IPS-18c (cell line): ENCODE measurements around the gene PLPP2.
"Not testable (repeated sequence)": the region's sequence is repeated elsewhere in the genome, so short reads cannot be mapped to it uniquely, and the experiment has no call there.

Source experiments
- H3K4me3 ChIP-seq: 2 replicates; pipeline ENCODE4 v1.7.0; 2013; ENCODE audit warnings: low read depth, mild to moderate bottlenecking, low read length, moderate library complexity; ENCODE audit not compliant: insufficient read depth
- H3K9me3 ChIP-seq: one replicate; pipeline ENCODE4 v1.6.1; 2013; ENCODE audit warnings: mild to moderate bottlenecking, low read length, moderate library complexity; ENCODE audit not compliant: control insufficient read depth, insufficient read depth

PLPP2 gene

DNA sequence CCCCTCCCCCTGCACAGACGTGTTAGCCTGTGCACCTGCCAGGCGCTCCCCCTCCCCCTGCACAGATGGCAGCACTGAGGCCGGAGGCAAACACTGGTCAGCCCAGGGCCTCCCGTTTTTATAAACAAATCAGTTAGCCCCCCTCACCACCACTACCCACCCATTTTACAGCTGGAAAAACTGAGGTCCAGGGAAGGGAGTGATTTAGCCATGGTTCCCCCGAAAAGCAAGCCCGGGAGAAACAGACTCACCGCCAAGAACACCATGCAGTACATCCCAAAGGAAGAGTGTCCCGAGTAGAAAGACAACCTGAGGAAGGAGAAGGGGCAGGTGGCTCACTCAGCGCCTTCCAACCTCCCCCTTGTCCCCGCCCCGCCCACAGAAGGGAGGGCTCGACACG is 8.7 kb downstream of the PLPP2 start:
- no peaks in the 10 kb centered on the region for H3K9me3 ChIP-seq
- H3K4me3 ChIP-seq: no peak overlapping the region

DNA sequence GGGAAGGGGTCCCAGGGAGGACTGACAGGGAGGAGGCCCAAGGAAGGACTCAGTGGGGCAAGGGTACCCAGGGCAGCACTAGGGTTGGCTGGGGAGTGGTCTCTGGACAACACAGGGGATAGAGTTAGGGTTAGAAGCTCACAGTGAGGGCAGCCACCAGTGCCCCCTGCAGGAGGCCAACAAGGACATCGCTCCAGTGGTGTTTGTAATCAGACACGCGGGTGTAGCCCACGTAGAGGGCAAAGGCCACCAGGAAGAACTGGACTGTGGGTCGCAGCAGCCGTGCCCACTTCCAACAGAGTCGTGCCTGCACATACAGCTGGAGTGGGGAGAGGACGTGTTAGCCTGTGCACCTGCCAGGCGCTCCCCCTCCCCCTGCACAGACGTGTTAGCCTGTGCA is 9.2 kb downstream of the PLPP2 start:
- Histone ChIP-seq H3K9me3 (no peaks in the 10 kb centered on the region), H3K4me3 (no peak overlapping the region)

DNA sequence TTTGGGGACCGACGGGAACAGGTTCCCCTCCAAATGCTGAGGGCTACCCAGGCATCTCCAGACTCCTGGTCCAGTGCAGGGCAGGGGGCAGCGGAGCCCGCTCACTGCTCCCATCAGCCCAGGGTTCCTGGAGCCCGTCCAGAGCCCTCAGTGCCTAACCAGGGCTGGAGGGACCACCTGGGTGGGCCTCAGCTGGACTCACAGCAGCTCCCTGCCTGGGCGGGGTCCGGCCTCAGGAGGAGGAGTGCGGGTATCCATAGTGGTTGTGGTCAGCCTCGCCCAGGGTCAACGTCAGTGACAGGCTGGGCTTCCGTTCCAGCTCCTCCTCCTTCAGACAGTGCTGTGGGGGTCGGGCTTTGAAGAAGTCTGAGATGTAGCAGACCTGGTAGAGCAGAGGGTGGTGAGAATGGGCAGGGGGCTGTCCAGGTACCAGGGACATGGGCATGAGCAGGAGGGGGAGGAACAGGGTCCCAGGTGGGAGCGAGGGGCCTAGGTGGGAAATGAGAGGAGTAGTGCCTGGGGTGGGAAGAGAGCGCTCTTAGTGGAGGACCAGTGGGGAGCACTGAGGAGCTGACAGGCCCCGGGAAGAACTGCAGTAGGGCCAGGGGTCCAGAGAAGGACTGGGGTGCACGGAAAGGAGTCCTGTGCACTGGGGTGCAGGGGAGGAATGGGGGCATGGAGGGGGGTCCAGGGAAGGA is 9.9 kb downstream of the PLPP2 start:
- no peaks in the 10 kb centered on the region for H3K9me3 ChIP-seq
- H3K4me3 ChIP-seq: no peak overlapping the region

DNA sequence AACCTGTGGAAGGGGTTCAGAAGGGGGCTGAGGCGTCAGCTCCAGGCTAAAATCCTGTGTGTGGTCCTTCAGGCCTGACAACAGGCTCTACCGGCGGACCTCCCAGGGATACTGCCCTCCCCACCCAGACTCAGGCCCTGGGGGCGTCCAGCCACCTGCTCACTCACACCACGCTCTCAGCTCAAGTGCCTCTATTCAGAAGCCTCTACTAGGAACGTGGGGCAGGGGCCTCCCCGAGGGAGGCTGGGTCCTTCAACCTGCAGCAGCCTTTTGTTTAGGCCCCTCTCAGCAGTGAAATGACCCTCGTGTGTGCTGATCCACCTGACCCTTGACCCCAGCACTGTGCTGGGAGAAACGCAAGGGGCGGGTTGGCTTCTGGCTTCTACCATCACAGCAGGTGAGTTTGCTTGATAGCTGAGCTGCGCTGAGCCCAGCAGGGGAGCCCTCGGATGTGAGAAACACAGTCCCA is 10.6 kb downstream of the PLPP2 start:
- no peaks in the 10 kb centered on the region for H3K9me3 ChIP-seq

DNA sequence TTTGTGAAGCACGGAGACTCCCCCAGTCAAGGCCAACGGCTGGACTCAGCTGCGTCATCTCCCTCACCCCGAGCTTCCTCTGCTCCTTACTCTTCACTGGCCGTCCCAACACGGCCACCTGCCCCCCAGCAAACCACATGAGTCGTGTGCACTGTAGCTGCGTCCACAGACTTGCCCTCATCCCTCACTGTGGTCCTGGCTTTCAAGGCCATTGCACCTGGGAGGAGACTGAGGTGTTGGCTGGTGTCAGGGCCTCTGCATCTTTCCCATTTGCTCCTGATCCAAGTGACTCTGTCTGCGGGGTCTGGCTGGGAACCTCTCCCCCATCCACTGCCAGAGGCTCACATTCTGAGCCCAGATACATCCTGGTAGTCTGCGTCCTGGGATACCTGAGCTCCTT is 11.5 kb downstream of the PLPP2 start:
- H3K9me3 ChIP-seq: no peaks in the 10 kb centered on the region
- no peak overlapping the region for H3K4me3 ChIP-seq

More for the DNA sequence above, 10.6 kb downstream of the PLPP2 start:
- H3K4me3 ChIP-seq: peak overlapping the region; percentile 3; the same call in 1 of the 2 replicates

DNA sequence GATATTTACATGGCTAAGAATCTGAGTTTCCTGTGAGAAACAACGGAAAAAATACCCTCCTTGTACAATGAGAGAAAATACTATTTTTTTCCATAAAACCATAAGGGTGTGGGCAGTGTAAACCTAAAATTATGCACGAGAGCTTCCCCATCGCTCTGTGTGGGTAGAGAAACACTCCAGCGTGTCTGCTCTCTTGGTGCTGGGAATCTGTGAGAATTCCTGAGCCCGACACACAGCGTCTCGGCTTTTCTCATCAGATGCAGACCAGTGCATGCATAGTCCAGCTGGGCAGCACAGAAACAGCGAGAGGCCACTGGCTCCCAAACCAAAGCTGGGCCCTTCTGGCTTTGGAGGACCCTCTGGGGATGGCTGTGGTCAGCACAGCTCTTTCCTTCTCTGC is 12.0 kb downstream of the PLPP2 start:
- no peaks in the 10 kb centered on the region for H3K9me3 ChIP-seq

DNA sequence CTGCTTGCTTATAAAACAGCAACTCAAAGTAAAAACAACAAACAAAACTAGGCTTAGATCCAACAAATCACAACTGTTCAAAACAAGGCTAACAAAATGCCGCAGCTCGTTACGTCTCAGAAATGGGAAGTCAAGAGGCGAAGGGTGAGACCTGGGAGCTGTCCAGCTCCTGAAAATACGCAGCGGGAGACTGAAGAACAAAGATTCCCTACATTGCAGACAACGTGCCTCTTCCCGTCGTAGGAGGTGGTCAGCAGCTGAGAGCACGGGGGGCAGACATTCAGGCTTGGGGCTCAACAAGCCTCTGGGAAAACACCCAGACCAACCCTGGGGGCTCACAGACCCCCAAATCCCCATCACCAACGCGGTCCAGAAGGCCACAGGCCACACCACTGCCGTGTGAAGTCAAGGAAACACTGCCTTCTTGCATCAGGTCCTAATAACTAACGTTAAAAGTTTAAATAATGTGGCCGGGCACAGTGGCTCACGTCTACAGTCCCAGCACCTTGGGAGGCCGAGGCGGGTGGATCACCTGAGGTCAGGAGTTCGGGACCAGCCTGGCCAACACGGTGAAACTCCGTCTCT is 13.5 kb downstream of the PLPP2 start:
- no peak overlapping the region for H3K4me3 ChIP-seq
- no peaks in the 10 kb centered on the region for H3K9me3 ChIP-seq

More for the DNA sequence above, 12.0 kb downstream of the PLPP2 start:
- no peak overlapping the region for H3K4me3 ChIP-seq

DNA sequence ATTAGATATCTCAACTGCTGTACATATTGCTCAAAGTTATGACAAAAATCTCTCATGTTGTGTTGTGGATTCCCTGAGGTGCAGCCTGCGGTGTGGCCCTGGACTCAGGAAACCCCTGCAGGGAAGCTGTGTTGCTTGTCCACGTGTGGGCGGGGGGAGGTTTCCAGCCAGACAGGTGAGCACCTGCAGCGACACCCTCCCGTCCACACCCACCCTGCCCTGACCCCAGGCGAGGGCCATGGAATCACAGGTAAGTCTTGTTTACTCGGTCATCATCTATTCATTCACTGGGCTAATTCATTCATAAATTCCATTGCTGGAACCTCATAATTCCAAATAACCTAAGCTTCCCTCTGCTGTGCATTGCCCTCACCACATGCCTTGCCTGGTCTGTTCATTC is 14.1 kb downstream of the PLPP2 start:
- Histone ChIP-seq H3K9me3 (no peaks in the 10 kb centered on the region), H3K4me3 (no peak overlapping the region)

DNA sequence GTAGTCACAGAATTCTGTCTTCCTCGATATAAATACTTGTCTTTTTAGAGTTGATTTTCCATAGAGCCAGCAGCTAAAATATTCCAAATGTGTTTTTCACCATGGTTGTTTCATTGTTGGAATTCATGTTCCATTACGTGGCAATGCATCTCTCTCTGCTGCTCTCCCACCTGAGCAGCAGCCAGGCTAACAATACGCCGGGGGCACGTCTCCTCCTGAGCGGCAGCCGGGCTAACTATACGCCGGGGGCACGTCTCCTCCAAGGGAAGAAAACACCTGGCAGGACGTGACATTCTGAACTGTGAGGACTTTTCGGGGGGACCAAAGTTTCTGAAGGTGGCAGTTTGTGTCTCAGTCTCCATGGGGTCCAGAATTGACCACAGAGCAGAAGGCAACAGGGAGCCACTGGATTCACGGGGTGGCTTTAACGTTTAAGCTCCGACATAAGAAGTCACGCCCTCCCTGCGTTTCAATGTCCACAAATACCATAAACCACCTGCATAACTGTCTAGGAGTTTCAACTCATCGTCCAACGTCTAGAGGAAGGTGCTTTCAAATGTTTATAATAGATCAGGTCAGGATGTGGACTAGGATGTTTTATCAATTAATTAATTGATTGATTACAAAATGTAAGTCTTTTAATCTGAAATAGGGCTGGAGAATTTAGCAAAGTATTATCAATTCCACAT is 15.1 kb downstream of the PLPP2 start:
- H3K4me3 ChIP-seq: no peak overlapping the region
- no peaks in the 10 kb centered on the region for H3K9me3 ChIP-seq

DNA sequence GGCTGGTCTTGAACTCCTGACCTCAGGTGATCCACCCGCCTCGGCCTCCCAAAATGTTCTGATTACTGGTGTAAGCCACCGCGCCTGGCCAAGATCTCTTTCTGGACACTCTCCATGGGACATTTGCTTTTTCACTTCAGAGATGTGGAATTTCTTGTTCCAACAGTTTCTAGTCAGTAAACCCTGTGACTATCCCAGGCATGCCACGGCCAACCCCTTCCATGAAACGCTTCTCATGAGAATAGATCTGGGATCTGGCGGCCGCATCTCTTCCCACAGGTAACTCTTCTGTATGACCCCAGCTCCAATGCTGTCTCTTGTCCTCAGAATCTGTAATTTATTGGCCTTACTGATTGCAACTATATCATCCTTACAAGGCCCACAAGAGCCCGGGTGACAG is 16.2 kb downstream of the PLPP2 start:
- no peak overlapping the region for H3K4me3 ChIP-seq

DNA sequence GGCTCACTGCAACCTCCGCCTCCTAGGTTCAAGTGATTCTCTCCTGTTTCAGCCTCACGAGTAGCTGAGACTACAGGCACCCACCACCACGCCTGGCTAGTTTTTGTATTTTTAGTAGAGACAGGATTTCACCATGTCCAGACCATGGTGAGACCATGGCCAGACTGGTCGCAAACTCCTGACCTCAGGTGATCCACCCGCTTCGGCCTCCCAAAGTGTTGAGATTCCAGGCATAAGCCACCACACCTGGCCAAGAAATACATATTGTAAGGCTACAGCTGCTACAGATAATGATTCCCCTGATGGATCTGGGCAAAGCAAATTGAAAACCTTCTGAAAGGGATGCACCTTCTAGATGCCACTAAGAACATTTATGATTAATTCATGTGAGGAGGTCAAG is 17.8 kb downstream of the PLPP2 start:
- Histone ChIP-seq H3K9me3 (no peaks in the 10 kb centered on the region), H3K4me3 (no peak overlapping the region)

More for the DNA sequence above, 16.2 kb downstream of the PLPP2 start:
- H3K9me3 ChIP-seq: no peaks in the 10 kb centered on the region

DNA sequence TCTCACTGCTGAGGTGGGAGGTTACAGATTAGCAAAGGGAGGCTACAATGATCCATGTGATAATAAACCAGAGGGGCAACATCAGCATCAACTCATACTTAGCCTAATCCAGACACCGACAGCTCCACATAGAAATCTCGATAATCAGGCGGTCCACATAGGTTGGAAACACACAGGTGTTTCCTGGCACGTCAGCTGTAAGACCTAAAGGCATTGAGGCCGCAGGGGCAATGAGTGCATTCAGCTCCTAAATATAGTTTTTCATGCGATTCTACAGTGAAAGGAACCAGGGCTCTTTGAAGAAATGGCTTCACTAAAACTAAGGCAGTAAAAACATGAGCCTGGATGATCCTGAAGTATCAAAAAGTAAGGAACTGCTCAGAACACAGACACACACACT is 19.3 kb downstream of the PLPP2 start:
- H3K4me3 ChIP-seq: no peak overlapping the region
- no peaks in the 10 kb centered on the region for H3K9me3 ChIP-seq

DNA sequence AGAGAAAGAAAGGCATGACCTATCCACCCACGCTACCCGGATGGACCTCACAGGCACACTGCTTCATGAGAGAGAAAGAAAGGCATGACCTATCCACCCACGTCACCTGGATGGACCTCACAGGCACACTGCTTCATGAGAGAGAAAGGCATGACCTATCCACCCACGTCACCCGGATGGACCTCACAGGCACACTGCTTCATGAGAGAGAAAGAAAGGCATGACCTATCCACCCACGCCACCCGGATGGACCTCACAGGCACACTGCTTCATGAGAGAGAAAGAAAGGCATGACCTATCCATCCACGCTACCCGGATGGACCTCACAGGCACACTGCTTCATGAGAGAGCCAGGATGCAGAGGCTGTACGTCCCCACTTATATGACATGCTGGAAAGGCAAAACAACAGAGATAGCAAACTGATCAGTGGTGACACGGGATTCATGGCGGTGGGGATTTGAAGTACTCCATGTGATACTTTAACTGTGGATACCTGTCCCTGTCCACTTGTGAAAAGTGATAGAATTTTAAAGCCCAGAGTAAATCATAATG is 20.4 kb downstream of the PLPP2 start:
- H3K9me3 ChIP-seq, H3K4me3 ChIP-seq: not testable (repeated sequence)

DNA sequence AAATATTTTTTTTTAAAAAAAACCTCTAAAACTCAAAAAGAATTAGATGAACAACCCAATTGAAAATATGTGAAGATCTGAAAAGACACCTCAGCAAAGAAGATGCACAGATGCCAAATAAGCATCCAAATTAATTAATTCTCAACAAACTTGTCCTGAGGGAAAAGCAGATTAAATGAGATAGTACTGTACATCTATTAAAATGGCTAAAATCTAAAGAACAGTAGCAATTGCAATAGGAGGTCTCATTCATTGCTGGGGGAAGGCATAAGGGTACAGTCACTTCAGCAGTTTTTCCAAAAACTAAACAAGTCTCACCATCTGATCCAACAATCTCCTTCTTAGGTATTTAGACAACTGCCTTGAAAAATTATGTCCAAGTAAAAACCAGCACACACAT is 22.0 kb downstream of the PLPP2 start:
- H3K9me3 ChIP-seq: no peaks in the 10 kb centered on the region
- no peak overlapping the region for H3K4me3 ChIP-seq

DNA sequence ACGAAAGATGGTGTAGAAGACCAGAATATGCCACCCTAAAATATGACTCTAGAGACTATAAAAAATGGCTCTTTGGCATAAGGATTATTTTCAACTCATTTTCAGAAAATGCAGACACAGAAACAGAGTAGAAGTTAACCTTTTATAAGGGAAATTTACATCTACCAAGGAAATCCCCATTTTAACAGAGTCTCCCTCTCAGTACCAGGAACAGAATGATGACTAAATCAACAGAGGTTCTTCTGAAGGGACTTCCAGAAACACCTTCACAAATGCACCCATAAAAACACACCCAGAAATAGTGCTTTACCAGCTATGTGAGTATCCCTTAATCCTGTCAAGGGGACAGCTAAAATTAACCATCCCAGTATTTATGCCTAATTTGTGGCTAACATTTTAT is 29.1 kb downstream of the PLPP2 start:
- no peak overlapping the region for H3K4me3 ChIP-seq

DNA sequence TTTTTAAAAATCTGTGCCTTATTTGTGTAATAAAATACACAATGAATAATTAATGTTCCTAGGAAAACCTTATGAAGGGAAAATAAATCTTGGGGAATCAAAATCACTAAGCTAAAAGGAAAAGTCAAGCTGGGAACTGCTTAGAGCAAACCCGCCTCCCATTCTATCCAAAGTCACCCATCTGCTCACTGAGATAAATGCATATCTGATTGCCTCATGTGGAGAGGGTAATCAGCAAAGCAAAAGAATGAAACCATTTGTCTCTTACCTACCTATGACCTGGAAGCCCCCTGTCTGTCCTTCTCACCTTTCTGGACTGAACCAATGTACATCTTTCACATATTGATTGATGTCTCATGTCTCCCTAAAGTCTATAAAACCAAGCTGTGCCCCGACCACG is 34.4 kb downstream of the PLPP2 start:
- not testable (repeated sequence) for H3K4me3 ChIP-seq, H3K9me3 ChIP-seq

More for the DNA sequence above, 29.1 kb downstream of the PLPP2 start:
- no peaks in the 10 kb centered on the region for H3K9me3 ChIP-seq

DNA sequence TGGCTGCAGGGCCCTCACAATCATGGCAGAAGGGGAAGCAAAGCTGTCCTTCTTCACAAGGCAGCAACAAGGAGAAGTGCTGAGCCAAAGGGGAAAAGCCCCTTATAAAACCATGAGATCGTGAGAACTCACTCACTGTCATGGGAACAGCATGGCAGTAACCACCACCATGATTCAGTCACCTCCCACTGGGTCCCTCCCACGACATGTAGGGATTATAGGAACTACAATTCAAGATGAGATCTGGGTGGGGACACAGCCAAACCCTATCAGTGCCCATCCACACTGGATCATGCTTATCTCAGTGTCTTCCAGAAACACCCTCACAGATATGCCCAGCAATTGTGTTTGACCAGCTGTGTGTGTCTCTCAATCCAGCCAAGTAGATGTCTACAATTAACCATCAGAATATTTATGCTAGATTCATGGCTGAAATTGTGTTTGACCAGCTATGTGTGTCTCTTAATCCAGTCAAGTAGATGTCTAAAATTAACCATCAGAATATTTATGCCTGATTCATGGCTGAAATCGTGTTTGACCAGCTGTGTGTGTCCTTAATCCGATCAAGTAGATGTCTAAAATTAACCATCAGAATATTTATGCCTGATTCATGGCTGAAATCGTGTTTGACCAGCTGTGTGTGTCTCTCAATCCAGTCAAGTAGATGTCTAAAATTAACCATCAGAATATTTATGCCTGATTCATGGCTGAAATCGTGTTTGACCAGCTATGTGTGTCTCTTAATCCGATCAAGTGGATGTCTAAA is 38.6 kb downstream of the PLPP2 start:
- not testable (repeated sequence) for H3K9me3 ChIP-seq, H3K4me3 ChIP-seq
